Ishikawa (cell line): ENCODE data around the gene LAMA3.
A peak's percentile ranks its signal among the peaks of the same experiment; 100 is the strongest.

Experiments used
- CEBPB ChIP-seq: IDR thresholded peaks from 2 replicates; pipeline ENCODE4 v1.6.1; 2012
- CREB1 ChIP-seq: IDR thresholded peaks from 2 replicates; pipeline ENCODE4 v1.6.1; 2012; ENCODE audit warnings: low read depth
- EGR1 ChIP-seq: IDR thresholded peaks from 2 replicates; pipeline ENCODE4 v1.6.1; 2012
- EP300 ChIP-seq: IDR thresholded peaks from 2 replicates; pipeline ENCODE4 v1.6.1; 2012; ENCODE audit warnings: borderline replicate concordance
- FOXM1 ChIP-seq: IDR thresholded peaks from 2 replicates; pipeline ENCODE4 v1.6.1; 2012; ENCODE audit warnings: low read depth, borderline replicate concordance
- NFIC ChIP-seq: IDR thresholded peaks from 2 replicates; pipeline ENCODE4 v1.6.1; 2012
- RAD21 ChIP-seq: IDR thresholded peaks from 2 replicates; pipeline ENCODE4 v1.6.1; 2012; ENCODE audit warnings: low read depth
- REST ChIP-seq: IDR thresholded peaks from 2 replicates; pipeline ENCODE4 v1.6.1; 2012; ENCODE audit warnings: low read depth, mild to moderate bottlenecking
- TAF1 ChIP-seq: IDR thresholded peaks from 2 replicates; pipeline ENCODE4 v1.6.1; 2012; ENCODE audit warnings: low read depth, mild to moderate bottlenecking
- TCF12 ChIP-seq: IDR thresholded peaks from 2 replicates; pipeline ENCODE4 v1.6.1; 2012; ENCODE audit warnings: low read depth
- TEAD4 ChIP-seq: IDR thresholded peaks from 2 replicates; pipeline ENCODE4 v1.6.1; 2012
- USF1 ChIP-seq: IDR thresholded peaks from 2 replicates; pipeline ENCODE4 v1.6.1; 2012
- YY1 ChIP-seq: IDR thresholded peaks from 2 replicates; pipeline ENCODE4 v1.6.1; 2012; ENCODE audit warnings: low read depth
- ZBTB7A ChIP-seq: IDR thresholded peaks from 2 replicates; pipeline ENCODE4 v1.6.1; 2012; ENCODE audit warnings: low read depth
- TF ChIP-seq, protein P1 (sequence below): IDR thresholded peaks from 2 replicates; pipeline ENCODE4 v1.6.1; 2012

Gene LAMA3

DNA sequence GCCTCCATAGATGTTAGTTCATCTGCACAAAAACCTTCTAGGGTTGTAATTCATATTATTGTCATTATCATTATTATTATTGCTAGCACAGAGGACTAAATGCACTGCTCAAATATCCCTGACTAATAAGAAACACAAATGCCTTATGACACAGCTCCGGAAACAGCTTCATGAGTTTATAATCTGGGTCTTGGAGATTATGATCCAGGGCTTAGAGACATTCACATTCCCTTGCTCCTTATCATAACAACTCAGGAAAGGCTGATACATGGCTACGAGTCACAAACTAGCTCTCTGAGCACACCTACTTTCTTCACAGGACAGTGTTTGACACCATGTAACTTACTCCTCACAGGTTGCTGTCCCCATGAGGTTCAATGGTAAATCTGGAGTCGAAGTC is 223.1 kb downstream of the LAMA3 start:
- TF ChIP-seq USF1, result no peak
- TF ChIP-seq EGR1, result no peak
- TF ChIP-seq ZBTB7A, result no peak
- no peak for TF ChIP-seq TAF1
- no peak for TF ChIP-seq RAD21
- TF ChIP-seq REST, result no peak
- TF ChIP-seq CEBPB, result no peak
- TF ChIP-seq, protein P1, sequence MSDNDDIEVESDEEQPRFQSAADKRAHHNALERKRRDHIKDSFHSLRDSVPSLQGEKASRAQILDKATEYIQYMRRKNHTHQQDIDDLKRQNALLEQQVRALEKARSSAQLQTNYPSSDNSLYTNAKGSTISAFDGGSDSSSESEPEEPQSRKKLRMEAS, result no peak
- TF ChIP-seq FOXM1, result no peak
- TF ChIP-seq EP300, result no peak
- no peak for TF ChIP-seq NFIC
- TF ChIP-seq TCF12, result no peak
- TF ChIP-seq YY1, result no peak
- TF ChIP-seq CREB1, result no peak
- TF ChIP-seq TEAD4, result no peak

DNA sequence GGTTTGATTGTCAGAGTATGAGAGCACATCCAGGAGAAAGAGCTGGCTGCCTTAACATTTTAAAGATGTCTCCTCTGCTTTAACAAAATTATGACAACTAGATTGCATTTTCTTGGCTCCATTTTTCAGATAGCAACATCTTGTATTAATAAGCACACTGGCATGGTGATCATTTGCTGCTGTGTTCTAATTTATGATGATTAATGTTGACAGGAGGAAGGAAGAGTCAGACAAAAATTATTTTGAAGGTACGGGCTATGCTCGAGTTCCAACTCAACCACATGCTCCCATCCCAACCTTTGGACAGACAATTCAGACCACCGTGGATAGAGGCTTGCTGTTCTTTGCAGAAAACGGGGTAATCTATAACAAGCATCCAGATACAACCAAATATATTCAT is 227.1 kb downstream of the LAMA3 start:
- TF ChIP-seq USF1 (no peak), EGR1 (no peak), RAD21 (no peak), CREB1 (no peak), NFIC (no peak), CEBPB (no peak), TEAD4 (no peak), FOXM1 (no peak), REST (no peak), YY1 (no peak)
- TF ChIP-seq, protein P1, result no peak

- TF ChIP-seq RAD21 (peak; percentile 81), CREB1 (no peak)
Measured at GRCh38 chr18:23918395-23919032, 229.3 kb downstream of the LAMA3 start.

DNA sequence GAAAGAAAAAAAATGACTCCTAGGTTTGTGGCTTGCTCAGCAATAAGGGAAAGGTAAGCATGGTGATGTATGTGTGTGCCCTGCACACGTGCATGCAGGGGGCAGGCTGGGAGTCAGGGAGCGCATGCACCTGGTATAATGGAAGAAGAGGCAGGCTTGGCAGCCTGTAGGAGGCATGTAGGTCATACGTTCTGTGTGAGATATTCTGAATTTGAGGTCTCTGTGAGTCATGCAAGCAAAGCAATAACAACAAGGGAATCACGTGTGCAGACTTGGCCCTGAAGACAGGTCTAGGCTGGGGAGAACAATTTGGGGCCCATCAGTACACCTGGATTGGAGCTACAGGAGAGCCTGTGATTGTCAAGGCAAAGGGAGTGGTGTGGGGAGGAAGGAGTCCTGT is 230.8 kb downstream of the LAMA3 start:
- TF ChIP-seq TCF12 (no peak), REST (no peak), CEBPB (no peak), TEAD4 (no peak), TAF1 (no peak), RAD21 (no peak), EGR1 (no peak), FOXM1 (no peak), ZBTB7A (no peak), CREB1 (no peak), NFIC (no peak), YY1 (no peak), USF1 (no peak), EP300 (no peak)
- TF ChIP-seq, protein P1, result no peak
